Spleen (tissue), 7 donors: ENCODE results near the gene FAM222B.

Experiments
- POLR2A ChIP-seq, 3 donors: fragments of 450-650 bp; IDR thresholded peaks; one replicate each; pipeline ENCODE4 v1.5.1; 2017; ENCODE audit warnings: antibody characterized with exemption in 3 of 3, mild to moderate bottlenecking in 1 of 3
- POLR2AphosphoS5 ChIP-seq, 3 donors: sonication (generic); formaldehyde crosslinking; IDR thresholded peaks; one replicate each; pipeline ENCODE4 v1.5.1; 2017; ENCODE audit warnings: antibody characterized with exemption in 3 of 3
- TF ChIP-seq, protein P1 (sequence below), 11 experiments: fragments of 200-600 bp in 7 of 11; fragments of 450-650 bp in 4 of 11; sonication (generic) in 4 of 11; IDR thresholded peaks in 8 of 11; conservative IDR thresholded peaks in 3 of 11; 1 replicate in 7 of 11; 2 replicates in 4 of 11; pipeline versions ENCODE4 v1.4.0 to v1.8.0; 2016 to 2021; ENCODE audit warnings: antibody characterized with exemption in 11 of 11, inconsistent platforms in 4 of 11, mild to moderate bottlenecking in 1 of 11
- donor health status: DM: no; HTN: no; CAD: no; lungs with moderate emphysema.
- donor health status: DM: no; HTN: no; CAD: no.
- donor health status: DM: no; HTN: no; CAD: no.

GRCh38 chr17:28712705-28713415 is 129.7 kb downstream of the FAM222B start:
- TF ChIP-seq POLR2AphosphoS5 (IDR thresholded peaks at IDR 0.05) (no peak), POLR2A (IDR thresholded peaks at IDR 0.05) (no peak)
- TF ChIP-seq, protein P1, sequence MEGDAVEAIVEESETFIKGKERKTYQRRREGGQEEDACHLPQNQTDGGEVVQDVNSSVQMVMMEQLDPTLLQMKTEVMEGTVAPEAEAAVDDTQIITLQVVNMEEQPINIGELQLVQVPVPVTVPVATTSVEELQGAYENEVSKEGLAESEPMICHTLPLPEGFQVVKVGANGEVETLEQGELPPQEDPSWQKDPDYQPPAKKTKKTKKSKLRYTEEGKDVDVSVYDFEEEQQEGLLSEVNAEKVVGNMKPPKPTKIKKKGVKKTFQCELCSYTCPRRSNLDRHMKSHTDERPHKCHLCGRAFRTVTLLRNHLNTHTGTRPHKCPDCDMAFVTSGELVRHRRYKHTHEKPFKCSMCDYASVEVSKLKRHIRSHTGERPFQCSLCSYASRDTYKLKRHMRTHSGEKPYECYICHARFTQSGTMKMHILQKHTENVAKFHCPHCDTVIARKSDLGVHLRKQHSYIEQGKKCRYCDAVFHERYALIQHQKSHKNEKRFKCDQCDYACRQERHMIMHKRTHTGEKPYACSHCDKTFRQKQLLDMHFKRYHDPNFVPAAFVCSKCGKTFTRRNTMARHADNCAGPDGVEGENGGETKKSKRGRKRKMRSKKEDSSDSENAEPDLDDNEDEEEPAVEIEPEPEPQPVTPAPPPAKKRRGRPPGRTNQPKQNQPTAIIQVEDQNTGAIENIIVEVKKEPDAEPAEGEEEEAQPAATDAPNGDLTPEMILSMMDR (IDR thresholded peaks at IDR 0.05 in 8 of 11, conservative IDR thresholded peaks at IDR 0.05 in 3 of 11): no peak
